Activated CD4-positive, alpha-beta T cell treated with anti-CD3 and anti-CD28 coated beads, Interleukin-2, amount 50 U/mL, for 48 hours (primary cell): ENCODE results near the gene KIAA1191.
"Not testable (repeated sequence)": the region's sequence is repeated elsewhere in the genome, so short reads cannot be mapped to it uniquely, and the experiment has no call there.

ENCODE experiments used
- DNase-seq, 2 experiments: peaks; one replicate each; pipeline ENCODE4 v3.0.0-alpha.2; 2020

KIAA1191 gene

GRCh38 chr5:176361437-176362232 lies at the start of gene KIAA1191:
Gene KIAA1191 (minus strand): TSS chr5:176361764. CDS start chr5:176359508, 2,256 bp downstream.
- DNase-seq, result peak; percentile 93 to 95

GRCh38 chr5:176410486-176411180 lies 49.1 kb upstream of the KIAA1191 start:
- DNase-seq, result no peak

- no peak for DNase-seq
These were observed 48.2 kb upstream of the KIAA1191 start for GRCh38 chr5:176409765-176410164.

GRCh38 chr5:176408590-176408989 lies 47.0 kb upstream of the KIAA1191 start:
- DNase-seq, result no peak

GRCh38 chr5:176408252-176408573 lies 46.6 kb upstream of the KIAA1191 start:
- DNase-seq, result not testable (repeated sequence)

GRCh38 chr5:176407456-176408251 lies 46.1 kb upstream of the KIAA1191 start:
- DNase-seq, result no peak

DNA sequence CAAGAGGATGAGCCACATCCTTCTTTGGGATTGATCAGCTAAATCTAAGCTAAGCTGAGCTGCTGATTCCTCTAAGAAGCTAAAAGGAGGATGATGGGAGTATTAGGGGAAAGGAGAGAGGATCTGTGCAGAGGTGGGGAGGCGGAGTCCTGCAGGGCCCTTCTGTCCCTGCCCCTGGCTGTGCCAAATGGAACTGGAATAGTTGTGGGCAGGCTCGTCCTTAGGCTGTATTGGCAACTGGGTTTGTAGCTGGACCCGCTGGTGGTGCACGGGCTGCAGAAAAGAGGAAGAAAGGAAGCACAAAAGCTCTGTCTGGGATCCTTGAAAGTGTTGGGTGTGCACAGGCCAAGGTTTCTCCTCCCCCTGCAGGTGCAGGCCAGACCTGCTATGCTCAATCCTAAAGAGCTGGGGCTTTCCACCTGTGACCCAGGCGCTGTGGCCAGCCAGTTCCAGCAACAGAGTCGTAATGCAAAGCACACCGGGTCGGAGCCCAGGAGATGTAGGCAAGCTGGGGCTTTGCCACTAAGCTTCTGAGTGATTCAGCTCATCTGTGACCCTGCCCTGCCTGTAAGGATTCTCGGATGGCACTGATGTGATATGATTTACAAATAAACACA lies 45.0 kb upstream of the KIAA1191 start:
- DNase-seq, result no peak

GRCh38 chr5:176405656-176406435 lies 44.3 kb upstream of the KIAA1191 start:
- no peak for DNase-seq

- no peak for DNase-seq
These were observed 40.0 kb upstream of the KIAA1191 start for GRCh38 chr5:176401281-176402205.

DNA sequence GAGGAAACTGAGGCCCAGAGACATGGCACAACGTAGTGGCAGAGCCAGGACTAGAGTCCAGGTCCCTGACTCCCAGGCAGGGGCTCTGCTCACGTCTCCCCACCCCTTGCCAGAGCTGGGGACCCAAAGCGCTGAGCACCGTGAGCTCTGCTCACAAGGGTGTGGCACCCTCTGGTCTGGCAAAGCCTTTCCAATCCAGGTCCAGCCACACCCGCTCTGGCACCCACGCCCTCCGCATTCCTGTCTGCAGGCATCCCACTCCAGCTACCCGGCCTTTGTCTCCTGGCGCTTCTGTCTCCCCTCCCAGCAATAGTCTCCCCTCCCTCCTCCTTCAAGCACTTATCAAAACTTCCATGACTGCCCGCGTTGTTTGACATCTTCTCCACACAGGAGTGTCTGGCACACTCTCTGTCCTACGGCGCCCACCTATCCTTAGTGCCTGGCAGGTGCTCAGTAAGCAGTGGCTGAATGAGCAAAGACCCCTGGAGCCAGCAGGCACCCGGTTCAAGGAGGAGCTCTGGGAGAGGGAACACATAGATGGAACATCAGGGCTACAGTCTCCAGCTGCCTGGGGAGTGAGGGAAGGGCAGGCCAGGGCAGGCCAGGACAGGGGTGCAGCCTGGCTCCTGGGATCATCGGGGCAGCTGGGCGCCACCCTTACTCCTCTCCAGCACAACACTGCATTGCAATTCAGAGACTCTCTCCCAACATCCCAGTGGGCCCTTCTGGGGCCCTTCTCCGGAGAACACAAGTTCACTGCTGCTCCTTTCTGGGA lies 39.0 kb upstream of the KIAA1191 start:
- DNase-seq, result no peak

- DNase-seq, result no peak
These were observed 36.3 kb upstream of the KIAA1191 start for GRCh38 chr5:176397736-176398420.

GRCh38 chr5:176396330-176396729 lies 34.8 kb upstream of the KIAA1191 start:
- DNase-seq, result no peak

- DNase-seq, result no peak
These were observed 33.5 kb upstream of the KIAA1191 start for GRCh38 chr5:176394881-176395675.

GRCh38 chr5:176394096-176394495 lies 32.5 kb upstream of the KIAA1191 start:
- DNase-seq, result no peak

DNA sequence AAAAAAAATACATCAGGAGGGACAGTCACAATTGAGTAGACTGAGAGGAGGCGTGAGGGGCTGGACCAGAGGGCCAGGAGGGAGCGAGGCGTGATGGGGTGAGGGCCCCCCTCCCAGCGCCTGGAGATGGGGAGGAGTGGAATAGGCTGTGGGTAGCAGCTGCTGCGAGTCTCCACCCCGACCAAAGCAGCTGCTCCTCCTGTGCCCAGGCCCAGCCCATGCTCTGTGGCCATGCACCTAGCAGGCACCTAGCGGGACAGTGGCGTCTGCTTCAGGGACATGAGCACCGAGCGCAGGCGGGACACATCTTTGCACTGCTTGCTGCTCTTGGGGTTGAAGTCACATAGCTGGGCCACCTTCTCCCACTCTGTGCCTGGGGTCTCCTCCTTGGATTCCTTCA lies 31.0 kb upstream of the KIAA1191 start:
- DNase-seq, result no peak

- DNase-seq, result no peak
These were observed 30.4 kb upstream of the KIAA1191 start for GRCh38 chr5:176391999-176392398.

DNA sequence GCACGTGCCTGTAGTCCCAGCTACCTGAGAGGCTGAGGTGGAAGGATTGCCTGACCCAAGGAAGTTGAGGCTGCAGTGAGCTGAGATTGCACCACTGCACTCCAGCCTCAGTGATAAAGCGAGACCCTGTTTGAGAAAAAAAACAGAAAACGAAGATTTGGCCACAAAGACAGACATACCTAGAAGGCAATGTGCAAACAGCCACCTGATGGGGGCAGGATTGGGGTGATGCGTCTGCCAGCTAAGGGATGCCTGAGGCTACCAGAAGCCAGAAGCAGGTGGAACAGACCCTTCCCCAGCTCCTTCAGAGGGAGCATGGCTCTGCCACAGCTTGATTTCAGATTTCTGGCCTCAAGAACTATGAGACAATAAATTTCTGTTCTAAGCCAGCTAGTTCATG lies 29.9 kb upstream of the KIAA1191 start:
- DNase-seq, result no peak
